Left ventricle myocardium inferior (tissue), 1 donor: ENCODE data around the gene CAMK1D. TPM values are rescaled to one million over a fixed set of nuclear protein-coding genes. Genes with fewer than 3 reads are reported as not detected.
"Not testable (repeated sequence)": the region's sequence is repeated elsewhere in the genome, so short reads cannot be mapped to it uniquely, and the experiment has no call there.

ENCODE experiments used
- DNase-seq: peaks from one replicate; pipeline ENCODE4 v3.0.0-alpha.2; 2020
- H3K27ac ChIP-seq: fragments of 200-600 bp; replicated peaks from 2 replicates; pipeline ENCODE4 v1.8.0; 2021
- H3K27me3 ChIP-seq: fragments of 200-600 bp; 2 replicates; pipeline ENCODE4 v1.8.0; 2021; ENCODE audit warnings: low read depth
- H3K36me3 ChIP-seq: fragments of 200-600 bp; 2 replicates; pipeline ENCODE4 v1.8.0; 2021
- H3K4me1 ChIP-seq: fragments of 200-600 bp; 2 replicates; pipeline ENCODE4 v1.8.0; 2021
- H3K4me3 ChIP-seq: fragments of 200-600 bp; 2 replicates; pipeline ENCODE4 v1.8.0; 2021; ENCODE audit warnings: mild to moderate bottlenecking, moderate library complexity
- H3K9me3 ChIP-seq: fragments of 200-600 bp; replicated peaks from 2 replicates; pipeline ENCODE4 v1.8.0; 2021
- intact Hi-C: fragments of 100-400 bp; cut with micrococcal nuclease; formaldehyde crosslinking; loops from one replicate; pipeline ENCODE4 v1.11.0; 2022
- long read RNA-seq: library from polyadenylated mRNA; unstranded; transcript quantifications from one replicate; pipeline ENCODE4 v2.0.0, GENCODE V29; 2021
- total RNA-seq: library from RNA; stranded (reverse); fragmentation: NEBNext Ultra II Directional; extraction: Animal tissue kit (Norgen Biotek cat#: 25700); gene quantifications from one replicate; pipeline ENCODE4 v1.2.1, GENCODE V29; 2021
- TF ChIP-seq, protein P1 (sequence below): fragments of 200-600 bp; IDR thresholded peaks from 2 replicates; pipeline ENCODE4 v1.8.0; 2021; ENCODE audit warnings: antibody characterized with exemption, mild to moderate bottlenecking, borderline replicate concordance
- donor health status: DM: no; HTN: yes; CAD: no; lungs with severe emphysema.

The CAMK1D gene
- 2.5 TPM for total RNA-seq
- long read RNA-seq, partial matches to known transcripts, result 1 of 2 reads
- long read RNA-seq, other reads (novel, unspliced or antisense), result 1 of 2 reads

DNA sequence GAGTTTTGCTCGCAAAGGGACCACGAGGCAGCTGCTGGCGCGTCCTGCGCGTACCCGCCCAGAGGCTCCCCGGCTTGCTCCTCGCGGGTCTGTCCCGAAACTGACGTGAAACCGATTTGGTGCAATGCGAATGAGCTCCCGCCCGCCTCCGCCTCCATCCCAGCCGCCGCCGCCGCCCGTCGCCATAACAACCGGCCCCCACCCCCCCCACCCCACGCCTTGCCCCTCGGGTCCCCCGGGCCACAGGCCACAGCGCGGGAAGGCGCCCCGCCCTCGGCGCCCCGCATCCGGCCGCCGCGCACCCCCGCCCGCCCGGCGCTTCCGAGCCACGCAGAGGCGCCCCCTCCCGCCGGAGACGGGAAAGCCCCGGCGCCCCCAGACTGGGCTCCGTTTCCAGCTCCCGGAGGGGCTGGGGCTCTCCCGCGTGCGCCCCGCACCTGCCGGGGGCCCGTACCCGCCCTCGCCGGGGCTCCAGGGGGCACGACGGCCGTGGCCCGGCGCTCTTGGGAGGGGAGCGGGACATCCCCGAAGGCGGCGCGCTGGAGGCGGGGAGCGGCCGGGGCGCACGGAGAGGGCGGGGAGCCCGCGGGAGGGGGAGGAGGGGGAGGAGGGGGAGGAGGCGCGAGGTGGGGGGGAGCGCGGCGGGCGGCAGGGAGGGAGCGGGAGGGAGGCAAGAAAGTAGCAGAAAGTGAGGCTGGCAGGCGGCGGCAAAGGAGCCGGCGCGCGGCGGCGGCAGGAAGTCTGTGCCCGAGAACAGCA is at the start of gene CAMK1D:
TSS of gene CAMK1D (plus strand) at position 678 of the 759 bp plus-strand sequence.
- Histone ChIP-seq H3K4me1 (peaks cover 35% of the 10 kb centered on the region), H3K27me3 (no peaks in the 10 kb centered on the region), H3K36me3 (no peaks in the 10 kb centered on the region), H3K4me3 (peak within 1 kb of the TSS; percentile 92), H3K27ac (peak within 1 kb of the TSS; percentile 87), H3K9me3 (no peaks in the 10 kb centered on the region)
- DNase-seq, result peak; percentile 82
- TF ChIP-seq, protein P1, sequence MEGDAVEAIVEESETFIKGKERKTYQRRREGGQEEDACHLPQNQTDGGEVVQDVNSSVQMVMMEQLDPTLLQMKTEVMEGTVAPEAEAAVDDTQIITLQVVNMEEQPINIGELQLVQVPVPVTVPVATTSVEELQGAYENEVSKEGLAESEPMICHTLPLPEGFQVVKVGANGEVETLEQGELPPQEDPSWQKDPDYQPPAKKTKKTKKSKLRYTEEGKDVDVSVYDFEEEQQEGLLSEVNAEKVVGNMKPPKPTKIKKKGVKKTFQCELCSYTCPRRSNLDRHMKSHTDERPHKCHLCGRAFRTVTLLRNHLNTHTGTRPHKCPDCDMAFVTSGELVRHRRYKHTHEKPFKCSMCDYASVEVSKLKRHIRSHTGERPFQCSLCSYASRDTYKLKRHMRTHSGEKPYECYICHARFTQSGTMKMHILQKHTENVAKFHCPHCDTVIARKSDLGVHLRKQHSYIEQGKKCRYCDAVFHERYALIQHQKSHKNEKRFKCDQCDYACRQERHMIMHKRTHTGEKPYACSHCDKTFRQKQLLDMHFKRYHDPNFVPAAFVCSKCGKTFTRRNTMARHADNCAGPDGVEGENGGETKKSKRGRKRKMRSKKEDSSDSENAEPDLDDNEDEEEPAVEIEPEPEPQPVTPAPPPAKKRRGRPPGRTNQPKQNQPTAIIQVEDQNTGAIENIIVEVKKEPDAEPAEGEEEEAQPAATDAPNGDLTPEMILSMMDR, result peak; percentile 41
- intact Hi-C loops, result no loop called here

DNA sequence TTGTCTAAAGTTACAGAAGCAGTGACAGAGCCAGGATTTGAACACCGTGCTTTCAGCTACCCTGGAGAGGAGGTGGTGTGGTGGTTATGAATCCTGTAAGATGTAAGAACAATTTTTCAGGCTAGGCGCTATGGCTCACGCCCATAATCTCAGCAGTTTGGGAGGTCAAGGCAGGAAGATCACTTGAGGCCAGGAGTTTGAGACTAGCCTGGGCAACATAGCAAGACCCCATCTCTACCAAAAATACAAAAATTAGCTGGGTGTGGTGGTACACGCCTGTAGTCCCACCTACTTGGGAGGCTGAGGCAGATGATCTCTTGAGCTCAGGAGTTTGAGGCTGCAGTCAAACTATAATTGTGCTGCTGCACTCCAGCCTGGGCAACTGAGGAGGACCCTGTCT is 48.3 kb upstream of the CAMK1D start:
- H3K4me3 ChIP-seq, DNase-seq, H3K36me3 ChIP-seq, H3K9me3 ChIP-seq, intact Hi-C loops, H3K27ac ChIP-seq, H3K4me1 ChIP-seq, H3K27me3 ChIP-seq: not testable (repeated sequence)

DNA sequence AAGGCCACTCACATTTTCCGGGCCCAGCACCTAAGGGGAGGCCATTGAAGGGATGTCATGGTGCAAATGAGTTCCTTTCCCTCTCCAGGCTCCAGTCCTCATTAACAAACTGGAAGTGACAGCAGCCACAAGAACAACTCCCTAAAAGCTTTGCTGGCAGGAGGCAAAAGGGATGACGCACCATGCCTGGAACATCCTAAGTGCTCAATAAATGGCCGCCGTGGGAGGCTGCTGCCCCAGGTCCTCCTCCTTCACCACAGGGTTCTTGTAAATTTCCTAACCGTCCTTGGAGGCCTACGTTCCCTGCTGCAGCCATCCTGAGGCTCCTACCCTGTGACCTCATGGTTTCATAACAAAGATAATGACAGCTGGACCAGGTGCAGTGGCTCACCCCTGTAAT is 41.3 kb upstream of the CAMK1D start:
- no peaks in the 10 kb centered on the region for H3K27me3 ChIP-seq
- intact Hi-C loops, result no loop called here
- H3K27ac ChIP-seq, result no peak overlapping the region
- no peaks in the 10 kb centered on the region for H3K9me3 ChIP-seq
- no peak for DNase-seq
- TF ChIP-seq, protein P1, result no peak
- H3K4me1 ChIP-seq, result no peaks in the 10 kb centered on the region
- no peak overlapping the region for H3K4me3 ChIP-seq
- H3K36me3 ChIP-seq, result no peaks in the 10 kb centered on the region

DNA sequence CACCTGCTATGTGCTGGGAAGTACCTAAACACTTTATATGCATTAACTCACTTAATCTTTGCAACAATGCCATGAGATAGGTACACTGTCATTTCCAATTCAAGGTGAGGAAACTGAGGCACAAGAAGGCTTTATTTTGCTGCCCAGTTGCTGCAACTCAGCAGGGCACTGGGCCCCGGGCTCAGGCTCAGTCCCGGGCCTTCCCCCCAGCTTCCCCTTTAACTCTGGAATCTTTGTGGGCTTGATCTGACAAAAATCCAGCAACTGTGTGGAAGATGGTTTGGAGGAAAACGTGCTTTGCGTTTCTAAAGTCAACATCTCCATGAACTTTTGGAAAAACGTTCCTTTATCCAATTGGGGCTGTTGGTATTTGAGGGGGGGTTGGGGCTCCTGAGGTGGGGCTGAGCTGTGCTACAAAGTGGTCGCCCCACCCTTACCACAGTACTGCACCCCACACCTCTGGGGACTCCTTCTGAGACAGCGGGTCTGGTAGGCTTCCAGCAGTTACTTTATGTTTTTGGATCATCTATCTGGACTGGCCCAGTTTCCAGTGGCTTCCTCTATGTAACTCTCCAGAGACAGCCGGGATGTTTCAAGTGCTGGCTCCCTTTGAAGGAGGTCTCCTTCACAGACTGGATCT is 40.5 kb upstream of the CAMK1D start:
- Histone ChIP-seq H3K9me3 (no peaks in the 10 kb centered on the region), H3K36me3 (no peaks in the 10 kb centered on the region), H3K27ac (no peak overlapping the region), H3K4me3 (no peak overlapping the region), H3K4me1 (no peaks in the 10 kb centered on the region), H3K27me3 (no peaks in the 10 kb centered on the region)
- TF ChIP-seq, protein P1, result no peak
- intact Hi-C loops, result no loop called here
- no peak for DNase-seq

DNA sequence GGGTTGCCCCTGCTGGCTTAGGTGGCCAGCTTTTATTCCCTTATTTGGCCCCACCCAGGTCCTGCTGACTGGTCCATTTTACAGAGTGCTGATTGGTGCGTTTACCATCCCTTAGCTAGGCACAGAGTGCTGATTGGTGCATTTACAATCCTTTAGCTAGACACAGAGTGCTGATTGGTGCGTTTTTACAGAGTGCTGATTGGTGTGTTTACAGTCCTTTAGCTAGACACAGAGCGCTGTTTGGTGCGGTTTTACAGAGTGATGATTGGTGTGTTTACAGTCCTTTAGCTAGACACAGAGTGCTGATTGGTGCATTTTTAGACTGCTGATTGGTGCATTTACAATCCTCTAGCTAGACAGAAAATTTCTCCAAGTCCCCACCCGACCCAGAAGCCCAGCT is 39.6 kb upstream of the CAMK1D start:
- H3K9me3 ChIP-seq, H3K27ac ChIP-seq, H3K36me3 ChIP-seq, H3K27me3 ChIP-seq, H3K4me3 ChIP-seq, intact Hi-C loops, H3K4me1 ChIP-seq, DNase-seq: not testable (repeated sequence)

DNA sequence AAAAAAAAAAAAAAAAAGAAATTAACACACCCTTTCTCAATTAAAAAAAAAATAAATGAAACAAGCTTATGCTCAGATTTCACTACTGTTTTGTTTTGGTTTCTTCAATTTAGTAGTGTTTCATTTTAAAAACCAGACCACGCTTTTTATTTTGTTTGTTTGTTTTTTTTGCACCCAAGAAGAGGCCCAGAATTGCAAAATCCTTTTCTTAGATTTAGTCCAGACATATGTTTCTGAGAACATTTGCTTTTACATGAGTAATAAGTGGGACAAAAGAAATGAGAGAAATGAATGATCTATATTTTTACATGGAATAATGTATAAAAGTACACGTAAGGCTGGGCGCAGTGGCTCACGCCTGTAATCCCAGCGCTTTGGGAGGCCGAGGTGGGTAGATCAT is 34.5 kb upstream of the CAMK1D start:
- Histone ChIP-seq H3K4me3 (no peak overlapping the region), H3K4me1 (no peaks in the 10 kb centered on the region), H3K27ac (no peak overlapping the region), H3K36me3 (no peaks in the 10 kb centered on the region), H3K9me3 (no peaks in the 10 kb centered on the region), H3K27me3 (no peaks in the 10 kb centered on the region)
- intact Hi-C loops, result no loop called here
- TF ChIP-seq, protein P1, result no peak
- DNase-seq, result no peak
